GM12878 (cell line): ENCODE results near the gene SH3D19. TPM values are rescaled to one million over a fixed set of nuclear protein-coding genes. Genes with fewer than 3 reads are reported as not detected.

Experiments
- ATAC-seq: fragments of 200-7000 bp; cut with Tn5 transposase; 3 replicates; pipeline ENCODE4 v1.9.1; 2020; ENCODE audit warnings: mild to moderate bottlenecking, moderate library complexity
- BruUV-seq: library from RNA; stranded (reverse); fragments of 400-500 nt; replicated peaks from 2 replicates; lab custom pipeline; 2021; lab: Mats Ljungman, UMichigan
- CTCF ChIA-PET: fragments of 300-600 bp; sonication (Branson Sonifier 250); formaldehyde crosslinking; extraction: SDS; loops from one replicate; lab custom pipeline; 2021; ENCODE audit warnings: inconsistent platforms; lab: Yijun Ruan, JAX
- POLR2A ChIA-PET: fragments of 350-600 bp; formaldehyde crosslinking; extraction: SDS; loops from one replicate; lab custom pipeline; 2021; ENCODE audit warnings: inconsistent platforms; lab: Charles Lee
- RAD21 ChIA-PET: fragments of 300-600 bp; sonication (Branson Sonifier 250); formaldehyde crosslinking; loops from one replicate; lab custom pipeline; 2023; ENCODE audit warnings: antibody characterized with exemption; ENCODE audit not compliant: unreplicated experiment; lab: Charles Lee
- SMC1A ChIA-PET: fragments of 300-600 bp; sonication (Branson Sonifier 250); formaldehyde crosslinking; loops from one replicate; lab custom pipeline; 2023; ENCODE audit not compliant: unreplicated experiment, uncharacterized antibody; lab: Charles Lee
- DNase-seq: peaks from one replicate; pipeline ENCODE4 v3.0.0-alpha.2; 2011; ENCODE audit warnings: low read depth, low spot score
- FAIRE-seq: peaks from 3 replicates; lab custom pipeline; 2011; peaks lifted over from hg19 to GRCh38; lab: Jason Lieb, UNC
- H2AFZ ChIP-seq: 2 replicates; pipeline ENCODE4 v1.6.0; 2011; ENCODE audit warnings: low read depth, low read length, control low read depth; ENCODE audit not compliant: control insufficient read depth
- H3K27ac ChIP-seq: 2 replicates; pipeline ENCODE4 v1.5.1; 2011; ENCODE audit warnings: control low read depth; ENCODE audit not compliant: control insufficient read depth, insufficient read depth
- H3K27me3 ChIP-seq, 2 experiments: replicated peaks in 1 of 2; 2 replicates each; pipeline versions ENCODE4 v1.6.0 to v1.6.1; 2011; ENCODE audit warnings: low read length in 1 of 2; ENCODE audit not compliant: control insufficient read depth in 2 of 2, insufficient read depth in 2 of 2
- H3K36me3 ChIP-seq, 2 experiments: 2 replicates each; pipeline ENCODE4 v1.5.1; 2011; ENCODE audit warnings: low read length in 1 of 2; ENCODE audit not compliant: control insufficient read depth in 2 of 2, insufficient read depth in 2 of 2
- H3K4me1 ChIP-seq: 2 replicates; pipeline ENCODE4 v1.6.1; 2011; ENCODE audit warnings: mild to moderate bottlenecking, low read length, moderate library complexity, mixed read lengths; ENCODE audit not compliant: control insufficient read depth, insufficient read depth
- H3K4me2 ChIP-seq: 2 replicates; pipeline ENCODE4 v1.6.0; 2011; ENCODE audit warnings: control low read depth; ENCODE audit not compliant: control insufficient read depth, insufficient read depth
- H3K4me3 ChIP-seq: fragments of 200-600 bp; sonication (generic); 2 replicates; pipeline ENCODE4 v1.5.1; 2016
- H3K79me2 ChIP-seq: 2 replicates; pipeline ENCODE4 v1.6.0; 2011; ENCODE audit warnings: low read length; ENCODE audit not compliant: control insufficient read depth, insufficient read depth
- H3K9ac ChIP-seq: 2 replicates; pipeline ENCODE4 v1.8.0; 2011; ENCODE audit warnings: low read length, control low read depth, mixed read lengths; ENCODE audit not compliant: control insufficient read depth, insufficient read depth
- H3K9me3 ChIP-seq: replicated peaks from 3 replicates; pipeline ENCODE4 v1.5.1; 2011; ENCODE audit warnings: mild to moderate bottlenecking, low read length; ENCODE audit not compliant: control insufficient read depth, insufficient read depth
- H4K20me1 ChIP-seq: 2 replicates; pipeline ENCODE4 v1.6.0; 2011; ENCODE audit not compliant: control insufficient read depth, insufficient read depth
- ASH2L ChIP-seq: fragments of 300-600, 200-600 bp; sonication (generic); IDR thresholded peaks from 2 replicates; pipeline ENCODE4 v1.6.1; 2017; ENCODE audit warnings: low read depth, mild to moderate bottlenecking, borderline replicate concordance
- ATF2 ChIP-seq: IDR thresholded peaks from 2 replicates; pipeline ENCODE4 v1.6.1; 2012; ENCODE audit warnings: low read length, inconsistent platforms
- BCL11A ChIP-seq: IDR thresholded peaks from 2 replicates; pipeline ENCODE4 v1.6.1; 2011; ENCODE audit warnings: low read depth, low read length
- BMI1 ChIP-seq: fragments of 450-650 bp; IDR thresholded peaks from 2 replicates; pipeline ENCODE4 v1.6.1; 2016; ENCODE audit warnings: mild to moderate bottlenecking, moderate library complexity, borderline replicate concordance
- CHD2 ChIP-seq: IDR thresholded peaks from 2 replicates; pipeline ENCODE4 v1.6.1; 2011; ENCODE audit warnings: low read depth, low read length, improper control_type of control experiment, borderline replicate concordance
- CREM ChIP-seq: IDR thresholded peaks from 2 replicates; pipeline ENCODE4 v1.6.1; 2014; ENCODE audit warnings: antibody characterized with exemption, low read depth
- DPF2 ChIP-seq: fragments of 450-650 bp; IDR thresholded peaks from 2 replicates; pipeline ENCODE4 v1.6.1; 2017; ENCODE audit warnings: mild to moderate bottlenecking
- ETV6 ChIP-seq, 2 experiments: fragments of 450-650 bp in 1 of 2; IDR thresholded peaks in 1 of 2; conservative IDR thresholded peaks in 1 of 2; 2 replicates each; pipeline ENCODE4 v1.6.1; 2014; ENCODE audit warnings: antibody characterized with exemption in 1 of 2, borderline replicate concordance in 1 of 2, low read depth in 1 of 2, mild to moderate bottlenecking in 1 of 2, moderate library complexity in 1 of 2
- FOS ChIP-seq: IDR thresholded peaks from 3 replicates; pipeline ENCODE4 v1.6.1; 2011; ENCODE audit warnings: borderline replicate concordance; ENCODE audit not compliant: insufficient read length; ENCODE audit errors: extremely low read depth
- MYB ChIP-seq: fragments of 150-350 bp; IDR thresholded peaks from 2 replicates; pipeline ENCODE4 v1.6.1; 2014; ENCODE audit warnings: mild to moderate bottlenecking, low read depth, low read length, borderline replicate concordance
- NFYA ChIP-seq: IDR thresholded peaks from 2 replicates; pipeline ENCODE4 v1.6.1; 2011; ENCODE audit warnings: low read depth, mild to moderate bottlenecking, low read length, improper control_type of control experiment, borderline replicate concordance
- NRF1 ChIP-seq: conservative IDR thresholded peaks from 2 replicates; pipeline ENCODE4 v1.6.1; 2011; ENCODE audit warnings: mild to moderate bottlenecking, low read depth, low read length, improper control_type of control experiment
- POU2F2 ChIP-seq: IDR thresholded peaks from 3 replicates; pipeline ENCODE4 v1.6.1; 2011; ENCODE audit warnings: low read depth, mild to moderate bottlenecking, low read length, borderline replicate concordance
- TCF7 ChIP-seq: IDR thresholded peaks from 2 replicates; pipeline ENCODE4 v1.6.1; 2014; ENCODE audit warnings: antibody characterized with exemption, borderline replicate concordance
- ZNF384 ChIP-seq: IDR thresholded peaks from 2 replicates; pipeline ENCODE4 v1.6.1; 2012; ENCODE audit warnings: low read depth, mild to moderate bottlenecking, low read length, improper control_type of control experiment, borderline replicate concordance
- ZSCAN29 ChIP-seq: fragments of 450-650 bp; IDR thresholded peaks from 2 replicates; pipeline ENCODE4 v1.6.1; 2017; ENCODE audit warnings: mild to moderate bottlenecking, moderate library complexity
- WGBS: methylation state at CpG from one replicate; pipeline ENCODE4 v1.1.6; 2016; ENCODE audit warnings: low lambda C conversion rate; ENCODE audit not compliant: insufficient replicate concordance, insufficient coverage; ENCODE audit errors: missing lambda C conversion rate; 5-methylcytosine and 5-hydroxymethylcytosine counted together
- in situ Hi-C: fragments of 300-500 bp; cut with MboI; formaldehyde crosslinking; loops from 9 replicates; pipeline ENCODE4 v1.14.3; 2018; ENCODE audit warnings: mixed read lengths
- intact Hi-C: fragments of 100-400 bp; cut with micrococcal nuclease; formaldehyde crosslinking; loops from one replicate; pipeline ENCODE4 v1.14.2; 2022; ENCODE audit not compliant: unreplicated experiment
- polyA plus RNA-seq, 11 experiments: library from polyadenylated mRNA; depleted of rRNA in 4 of 11; unstranded in 6 of 11; stranded (reverse) in 5 of 11; fragments of >200 nt; fragmentation: Nextera tagmentation in 4 of 11; fragmentation: Illumina TruSeq in 1 of 11; extraction: Ambion mirVana in 4 of 11; extraction: Trizol in 1 of 11; gene quantifications; 1 replicate in 1 of 11; 2 replicates in 10 of 11; pipeline versions ENCODE4 v1.2.1 to v1.2.3, GENCODE V29; 2011 to 2016; ENCODE audit warnings: inconsistent platforms in 2 of 11, missing spikeins in 2 of 11, low read depth in 1 of 11
- total RNA-seq, 4 experiments: library from RNA; depleted of rRNA in 3 of 4; stranded (reverse); fragments of >200 nt in 3 of 4; fragmentation: Illumina TruSeq in 1 of 4; extraction: Trizol in 1 of 4; gene quantifications; 2 replicates each; pipeline versions ENCODE4 v1.2.1 to v1.2.3, GENCODE V29; 2013 to 2021
- TF ChIP-seq, protein P1 (sequence below): fragments of 450-650 bp; IDR thresholded peaks from 2 replicates; pipeline ENCODE4 v1.6.1; 2014; ENCODE audit warnings: mild to moderate bottlenecking

Gene SH3D19
- total and polyA plus RNA-seq, 10 of the 15 experiments (the other 5 are each of a cell fraction or from before 2014, with no cell fraction given) = 0.03 to 6.9 (median 0.33) TPM; not detected in 3

DNA sequence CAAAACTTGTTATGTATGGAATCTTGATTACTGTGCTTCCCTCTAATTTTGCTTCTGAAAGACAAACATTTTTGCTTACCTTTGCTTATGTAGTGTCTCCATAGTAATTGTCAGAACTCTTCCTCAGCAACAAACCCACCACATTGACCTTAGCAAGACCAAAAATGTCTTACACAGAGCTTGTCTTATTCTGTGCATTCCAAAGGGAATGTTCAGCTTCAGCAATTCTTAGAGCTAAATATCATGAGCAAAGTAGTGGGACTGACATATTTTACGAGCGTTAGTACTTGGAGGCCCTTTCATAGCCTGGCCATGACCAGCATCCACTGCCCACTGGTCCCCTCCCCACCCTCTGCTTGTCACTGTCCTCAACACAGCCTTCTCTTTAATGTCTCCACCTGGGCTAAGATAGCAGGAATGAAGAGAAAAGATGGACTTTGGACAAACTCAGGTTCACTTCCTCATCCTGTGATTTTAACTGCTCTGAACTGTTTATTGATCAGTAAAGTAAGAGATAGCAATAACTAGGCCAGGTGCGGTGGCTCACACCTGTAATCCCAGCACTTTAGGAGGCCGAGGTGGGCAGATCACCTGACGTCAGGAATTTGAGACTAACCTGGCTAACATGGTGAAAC lies 15.5 kb upstream of the SH3D19 start:
- H3K36me3 ChIP-seq = no peaks in the 10 kb centered on the region
- H3K27ac ChIP-seq = no peak overlapping the region
- no peaks in the 10 kb centered on the region for H4K20me1 ChIP-seq
- in situ Hi-C loops = no loop called here
- no peak overlapping the region for H3K4me2 ChIP-seq
- H3K9me3 ChIP-seq = no peaks in the 10 kb centered on the region
- ATAC-seq (no peak), FAIRE-seq (no peak), DNase-seq (no peak)
- ChIA-PET SMC1A (interaction anchor here (0.7 kb wide), 1 partner anchor 264 kb away, joined by 3 read pairs; no protein-coding TSS in a partner anchor), POLR2A (no interaction called here), RAD21 (no interaction called here), CTCF (no interaction called here)
- BruUV-seq = no TSS peak
- no peaks in the 10 kb centered on the region for H3K79me2 ChIP-seq
- WGBS = 41% methylated on average over 5 of the region's 5 CpGs
- no peaks in the 10 kb centered on the region for H3K4me1 ChIP-seq
- no peak for TF ChIP-seq NRF1
- no peak for TF ChIP-seq BCL11A
- no peak for TF ChIP-seq BMI1
- TF ChIP-seq ZNF384 = no peak
- TF ChIP-seq DPF2 = no peak
- TF ChIP-seq MYB = no peak
- H3K4me3 ChIP-seq = no peak overlapping the region
- no peak overlapping the region for H2AFZ ChIP-seq
- intact Hi-C loops = no loop called here
- no peaks in the 10 kb centered on the region; a peak in 2 of 4 replicates for H3K27me3 ChIP-seq
- no peak overlapping the region for H3K9ac ChIP-seq

GRCh38 chr4:151339467-151339866 lies 14.1 kb upstream of the SH3D19 start:
- SMC1A ChIA-PET = no interaction called here
- CTCF ChIA-PET = no interaction called here
- H3K4me2 ChIP-seq = no peak overlapping the region
- no peak overlapping the region for H3K4me3 ChIP-seq
- no peak for FAIRE-seq
- no peaks in the 10 kb centered on the region for H3K79me2 ChIP-seq
- H4K20me1 ChIP-seq = no peaks in the 10 kb centered on the region
- 30% methylated on average over 2 of the region's 2 CpGs for WGBS
- no peak overlapping the region for H2AFZ ChIP-seq
- POLR2A ChIA-PET = no interaction called here
- ATAC-seq = no peak
- H3K9ac ChIP-seq = no peak overlapping the region
- no TSS peak for BruUV-seq
- intact Hi-C loops = no loop called here
- no peak for DNase-seq
- in situ Hi-C loops = no loop called here
- H3K36me3 ChIP-seq = no peaks in the 10 kb centered on the region
- H3K9me3 ChIP-seq = no peaks in the 10 kb centered on the region
- H3K27me3 ChIP-seq = no peaks in the 10 kb centered on the region; a peak in 1 of 4 replicates
- RAD21 ChIA-PET = no interaction called here
- H3K27ac ChIP-seq = no peak overlapping the region
- H3K4me1 ChIP-seq = no peaks in the 10 kb centered on the region
- TF ChIP-seq NFYA = no peak
- no peak for TF ChIP-seq POU2F2
- TF ChIP-seq TCF7 = no peak
- TF ChIP-seq ASH2L = no peak
- TF ChIP-seq CHD2 = no peak
- no peak for TF ChIP-seq FOS
- TF ChIP-seq CREM = no peak
- TF ChIP-seq, protein P1, sequence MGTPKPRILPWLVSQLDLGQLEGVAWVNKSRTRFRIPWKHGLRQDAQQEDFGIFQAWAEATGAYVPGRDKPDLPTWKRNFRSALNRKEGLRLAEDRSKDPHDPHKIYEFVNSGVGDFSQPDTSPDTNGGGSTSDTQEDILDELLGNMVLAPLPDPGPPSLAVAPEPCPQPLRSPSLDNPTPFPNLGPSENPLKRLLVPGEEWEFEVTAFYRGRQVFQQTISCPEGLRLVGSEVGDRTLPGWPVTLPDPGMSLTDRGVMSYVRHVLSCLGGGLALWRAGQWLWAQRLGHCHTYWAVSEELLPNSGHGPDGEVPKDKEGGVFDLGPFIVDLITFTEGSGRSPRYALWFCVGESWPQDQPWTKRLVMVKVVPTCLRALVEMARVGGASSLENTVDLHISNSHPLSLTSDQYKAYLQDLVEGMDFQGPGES = no peak
- no peak for TF ChIP-seq ZSCAN29
- TF ChIP-seq ATF2 = no peak
- TF ChIP-seq ETV6 (conservative IDR thresholded peaks at IDR 0.05 in 1 of 2, IDR thresholded peaks at IDR 0.05 in 1 of 2; ENCODE audit: borderline replicate concordance in 1 of 2, low read depth in 1 of 2) = no peak
